Measurements from ENCODE around the gene MYH7. TPM values are rescaled to one million over a fixed set of nuclear protein-coding genes. Genes with fewer than 3 reads are reported as not detected.

Gene MYH7
- polyA plus RNA-seq, 1 of the 3 experiments (the other 2 are of a cell fraction), result not detected

- ChIA-PET POLR2A (interaction anchor here (0.5 kb wide), 1 partner anchor 113 kb away, joined by 3 read pairs; no protein-coding TSS in a partner anchor), CTCF (interaction anchor here (1.1 to 8.2 kb wide), 6 partner anchors 13 to 87 kb away, joined by 3 to 179 read pairs (median 5); partner anchors contain the start of gene PABPN1)
- Histone ChIP-seq H3K36me3 (replicated peaks in 1 of 2; ENCODE audit: control insufficient read depth in 1 of 2, insufficient read depth in 2 of 2, low read length in 1 of 2) (no peaks in the 10 kb centered on the region), H4K20me1 (ENCODE audit: insufficient read depth) (no peaks in the 10 kb centered on the region), H2AFZ (ENCODE audit: low read depth) (no peak overlapping the region), H3K4me1 (ENCODE audit: control insufficient read depth in 1 of 2, insufficient read depth in 2 of 2, low read depth in 1 of 2, low read length in 1 of 2) (peaks cover 0 to 3% of the 10 kb centered on the region in 2 experiments; a peak in 1 of 4 replicates), H3K9ac (no peak overlapping the region), H3K4me3 (ENCODE audit: low read depth in 2 of 2, low read length in 1 of 2) (no peak overlapping the region), H3K79me2 (ENCODE audit: insufficient read depth) (no peaks in the 10 kb centered on the region), H3K27ac (ENCODE audit: low read depth in 2 of 2, low read length in 1 of 2) (no peak overlapping the region), H3K27me3 (ENCODE audit: insufficient read depth) (peaks cover 8% of the 10 kb centered on the region), H3F3A (replicated peaks; ENCODE audit: insufficient read depth) (no peaks in the 10 kb centered on the region), H3K4me2 (no peak overlapping the region), H3K9me2 (no peaks in the 10 kb centered on the region), H3K9me3 (no peaks in the 10 kb centered on the region)
- WGBS (ENCODE audit: low lambda C conversion rate), result 68% methylated on average over 6 of the region's 6 CpGs
- no peak for DNase-seq
- TF ChIP-seq FOXJ3 (CRISPR knock-in tag; IDR thresholded peaks at IDR 0.05), result no peak
- TF ChIP-seq POLR2AphosphoS5 (IDR thresholded peaks at IDR 0.05; ENCODE audit: low read depth, low read length), result no peak
- no peak for TF ChIP-seq RAD21 (IDR thresholded peaks at IDR 0.05; ENCODE audit: low read length)
- no peak for TF ChIP-seq FOXM1 (IDR thresholded peaks at IDR 0.05; ENCODE audit: low read depth)
- TF ChIP-seq GATA2 (CRISPR knock-in tag; IDR thresholded peaks at IDR 0.05), result no peak
- TF ChIP-seq USF1 (IDR thresholded peaks at IDR 0.05; ENCODE audit: borderline replicate concordance, low read depth), result no peak
- no peak for TF ChIP-seq IRF3 (IDR thresholded peaks at IDR 0.05; ENCODE audit: low read depth, low read length)
- TF ChIP-seq ZBTB33 (IDR thresholded peaks at IDR 0.05; ENCODE audit: borderline replicate concordance, low read depth), result no peak
- no peak for TF ChIP-seq ELF1 (IDR thresholded peaks at IDR 0.05)
- TF ChIP-seq MEF2A (IDR thresholded peaks at IDR 0.05; ENCODE audit: borderline replicate concordance, low read depth), result no peak
- no peak for TF ChIP-seq TCF12 (IDR thresholded peaks at IDR 0.05)
- TF ChIP-seq JUND (IDR thresholded peaks at IDR 0.05), result no peak
- TF ChIP-seq YY1 (IDR thresholded peaks at IDR 0.05; ENCODE audit: low read depth), result no peak
Measured at GRCh38 chr14:23382276-23382675, 53.2 kb downstream of the MYH7 start.

GRCh38 chr14:23381871-23382270 is 53.6 kb downstream of the MYH7 start:
- CTCF ChIA-PET, result interaction anchor here (1.2 to 8.2 kb wide), 4 partner anchors 15 to 87 kb away, joined by 3 to 179 read pairs (median 22); partner anchors contain the start of gene PABPN1
- POLR2A ChIA-PET, result no interaction called here
- H4K20me1 ChIP-seq (ENCODE audit: insufficient read depth), result no peaks in the 10 kb centered on the region
- TF ChIP-seq EZH2phosphoT487 (IDR thresholded peaks at IDR 0.05; ENCODE audit: borderline replicate concordance, low read depth) (no peak), FOXJ3 (CRISPR knock-in tag; IDR thresholded peaks at IDR 0.05) (no peak), USF2 (IDR thresholded peaks at IDR 0.05; ENCODE audit: borderline replicate concordance, low read depth, low read length) (no peak), JUND (IDR thresholded peaks at IDR 0.05) (no peak), MXI1 (IDR thresholded peaks at IDR 0.05; ENCODE audit: low read depth, low read length) (no peak), RFX5 (IDR thresholded peaks at IDR 0.05; ENCODE audit: low read length) (no peak), FOSL2 (IDR thresholded peaks at IDR 0.05; ENCODE audit: borderline replicate concordance, low read depth) (no peak), NRF1 (IDR thresholded peaks at IDR 0.05; ENCODE audit: low read depth, low read length) (no peak), RAD21 (IDR thresholded peaks at IDR 0.05; ENCODE audit: low read length) (no peak), EP300 (IDR thresholded peaks at IDR 0.05; ENCODE audit: borderline replicate concordance in 1 of 2, low read depth in 1 of 2, low read length in 1 of 2) (no peak), GATA2 (CRISPR knock-in tag; IDR thresholded peaks at IDR 0.05) (no peak), IRF3 (IDR thresholded peaks at IDR 0.05; ENCODE audit: low read depth, low read length) (no peak), GABPA (IDR thresholded peaks at IDR 0.05; ENCODE audit: low read depth) (no peak), USF1 (IDR thresholded peaks at IDR 0.05; ENCODE audit: borderline replicate concordance, low read depth) (no peak)

More at GRCh38 chr14:23381871-23382270, 53.6 kb downstream of the MYH7 start:
- H3K36me3 ChIP-seq (replicated peaks in 1 of 2; ENCODE audit: control insufficient read depth in 1 of 2, insufficient read depth in 2 of 2, low read length in 1 of 2), result no peaks in the 10 kb centered on the region
- no peak overlapping the region for H3K9ac ChIP-seq
- no peaks in the 10 kb centered on the region for H3K79me2 ChIP-seq (ENCODE audit: insufficient read depth)
- H3F3A ChIP-seq (replicated peaks; ENCODE audit: insufficient read depth), result no peaks in the 10 kb centered on the region
- no peak for DNase-seq
- no peak overlapping the region for H3K27ac ChIP-seq (ENCODE audit: low read depth in 2 of 2, low read length in 1 of 2)
- H3K9me2 ChIP-seq, result no peaks in the 10 kb centered on the region
- WGBS (ENCODE audit: low lambda C conversion rate), result 6% methylated on average over 3 of the region's 3 CpGs
- H3K27me3 ChIP-seq (ENCODE audit: insufficient read depth), result peaks cover 8% of the 10 kb centered on the region
- H3K4me2 ChIP-seq, result no peak overlapping the region
- peaks cover 0 to 3% of the 10 kb centered on the region in 2 experiments; a peak in 1 of 4 replicates for H3K4me1 ChIP-seq (ENCODE audit: control insufficient read depth in 1 of 2, insufficient read depth in 2 of 2, low read depth in 1 of 2, low read length in 1 of 2)
- no peak overlapping the region for H3K4me3 ChIP-seq (ENCODE audit: low read depth in 2 of 2, low read length in 1 of 2)
- H2AFZ ChIP-seq (ENCODE audit: low read depth), result no peak overlapping the region
- H3K9me3 ChIP-seq, result no peaks in the 10 kb centered on the region
